ENCODE results near the gene DSCAM. TPM values are rescaled to one million over a fixed set of nuclear protein-coding genes. Genes with fewer than 3 reads are reported as not detected.

DSCAM gene
- polyA plus RNA-seq, 1 donor, result 0.85 TPM

DNA sequence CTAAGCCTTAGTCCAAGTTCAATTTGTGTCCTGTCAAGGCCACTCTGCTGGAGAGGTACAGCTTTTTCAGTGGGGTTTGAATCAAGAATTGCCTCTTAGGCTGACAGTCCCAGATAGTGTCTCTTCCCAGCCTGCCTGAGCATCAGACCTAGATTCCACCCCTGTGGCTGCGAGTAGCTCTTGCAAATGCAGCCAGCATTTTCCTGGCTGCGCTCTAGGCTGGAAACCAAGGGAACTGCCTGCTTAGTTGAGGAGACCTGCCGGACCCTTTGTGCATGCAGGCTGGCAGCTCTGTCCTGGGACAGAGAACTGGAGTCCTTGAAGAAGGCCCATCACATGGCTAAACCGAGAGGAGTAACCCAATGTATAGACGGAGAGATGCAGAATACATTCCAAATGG lies 686.0 kb downstream of the DSCAM start:
- no peaks in the 10 kb centered on the region for H3K9me3 ChIP-seq (ENCODE audit: control insufficient read depth, low read depth, low read length)
- H3K4me3 ChIP-seq (ENCODE audit: low read length), result no peak overlapping the region
- no peak overlapping the region for H3K27ac ChIP-seq (ENCODE audit: low read length)
- no CpG with 5 or more reads among the region's 5 CpGs for WGBS (ENCODE audit: insufficient coverage, low lambda C conversion rate)
- no peaks in the 10 kb centered on the region for H3K4me1 ChIP-seq (ENCODE audit: control insufficient read depth, insufficient read depth, low read length)
- no peaks in the 10 kb centered on the region for H3K27me3 ChIP-seq (ENCODE audit: control insufficient read depth, insufficient read depth, low read length)
- H3K36me3 ChIP-seq (ENCODE audit: control insufficient read depth, insufficient read depth, low read length), result no peaks in the 10 kb centered on the region
- no peak for DNase-seq

DNA sequence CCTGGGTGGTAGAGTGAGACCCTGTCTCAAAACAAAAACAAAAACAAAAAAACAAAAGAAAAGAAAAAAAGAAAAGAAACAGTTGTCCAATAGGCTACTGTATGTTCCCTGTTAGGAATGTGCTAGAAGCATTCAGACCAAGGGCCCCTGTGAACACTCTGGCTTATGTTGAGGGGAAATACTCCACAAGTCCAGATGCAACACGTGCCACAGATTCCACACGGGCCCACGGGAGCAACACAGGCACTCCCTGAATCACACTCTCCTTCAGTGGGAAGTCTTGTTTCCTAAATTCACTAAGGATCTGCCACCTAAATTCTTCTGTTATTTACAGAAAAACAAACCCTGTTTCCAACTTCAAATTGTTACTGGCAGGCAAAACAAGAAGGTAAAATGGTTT lies 688.6 kb downstream of the DSCAM start:
- no CpG with 5 or more reads among the region's 3 CpGs for WGBS (ENCODE audit: insufficient coverage, low lambda C conversion rate)
- Histone ChIP-seq H3K36me3 (ENCODE audit: control insufficient read depth, insufficient read depth, low read length) (no peaks in the 10 kb centered on the region), H3K4me1 (ENCODE audit: control insufficient read depth, insufficient read depth, low read length) (no peaks in the 10 kb centered on the region), H3K9me3 (ENCODE audit: control insufficient read depth, low read depth, low read length) (no peaks in the 10 kb centered on the region), H3K4me3 (ENCODE audit: low read length) (no peak overlapping the region), H3K27me3 (ENCODE audit: control insufficient read depth, insufficient read depth, low read length) (no peaks in the 10 kb centered on the region), H3K27ac (ENCODE audit: low read length) (no peak overlapping the region)
- no peak for DNase-seq

DNA sequence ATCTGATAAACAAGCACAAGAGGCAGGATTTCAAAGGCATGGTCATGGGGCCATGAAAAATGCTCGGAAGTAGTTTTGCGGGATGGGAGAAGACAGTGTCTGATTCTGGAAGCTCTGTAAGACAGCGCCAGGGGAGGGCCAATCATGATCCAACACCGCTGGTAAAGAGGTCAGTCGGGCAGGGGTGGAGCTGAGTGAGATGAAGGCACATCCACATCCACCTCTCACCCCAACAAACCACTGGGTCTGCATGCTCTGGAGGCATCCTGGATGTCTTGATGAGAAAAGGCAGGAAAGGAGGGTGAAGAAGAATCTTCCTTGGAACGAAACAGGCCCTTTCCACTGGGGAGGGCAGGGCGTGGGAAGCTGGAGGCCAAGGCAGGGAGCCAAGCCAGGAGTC lies 691.4 kb downstream of the DSCAM start:
- H3K27ac ChIP-seq (ENCODE audit: low read length), result no peak overlapping the region
- no peaks in the 10 kb centered on the region for H3K27me3 ChIP-seq (ENCODE audit: control insufficient read depth, insufficient read depth, low read length)
- WGBS (ENCODE audit: insufficient coverage, low lambda C conversion rate), result no CpG with 5 or more reads among the region's 7 CpGs
- no peak overlapping the region for H3K4me3 ChIP-seq (ENCODE audit: low read length)
- no peaks in the 10 kb centered on the region for H3K36me3 ChIP-seq (ENCODE audit: control insufficient read depth, insufficient read depth, low read length)
- H3K9me3 ChIP-seq (ENCODE audit: control insufficient read depth, low read depth, low read length), result no peaks in the 10 kb centered on the region
- H3K4me1 ChIP-seq (ENCODE audit: control insufficient read depth, insufficient read depth, low read length), result no peaks in the 10 kb centered on the region
- no peak for DNase-seq

DNA sequence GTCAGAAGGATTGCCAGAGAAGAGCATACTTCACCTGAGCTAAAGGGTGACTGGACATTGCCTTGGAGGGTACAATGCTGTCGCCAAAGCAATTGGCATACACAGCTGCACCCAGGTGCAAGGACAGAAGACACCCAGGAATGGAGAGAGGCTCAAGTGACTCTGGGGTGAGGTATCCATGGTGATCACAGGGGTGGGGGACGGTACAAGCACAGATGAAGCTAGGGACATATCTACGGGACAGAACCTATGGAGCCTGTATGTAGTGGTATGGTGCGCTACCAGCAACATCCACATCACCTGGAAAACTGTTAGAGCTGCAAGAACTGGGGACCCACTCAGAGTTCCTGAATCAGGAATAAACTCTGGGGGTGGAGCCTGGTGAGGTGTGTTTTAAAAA lies 693.6 kb downstream of the DSCAM start:
- Histone ChIP-seq H3K36me3 (ENCODE audit: control insufficient read depth, insufficient read depth, low read length) (no peaks in the 10 kb centered on the region), H3K4me1 (ENCODE audit: control insufficient read depth, insufficient read depth, low read length) (no peaks in the 10 kb centered on the region), H3K9me3 (ENCODE audit: control insufficient read depth, low read depth, low read length) (no peaks in the 10 kb centered on the region), H3K27ac (ENCODE audit: low read length) (no peak overlapping the region), H3K4me3 (ENCODE audit: low read length) (no peak overlapping the region), H3K27me3 (ENCODE audit: control insufficient read depth, insufficient read depth, low read length) (no peaks in the 10 kb centered on the region)
- no peak for DNase-seq
- no CpG with 5 or more reads among the region's 4 CpGs for WGBS (ENCODE audit: insufficient coverage, low lambda C conversion rate)

DNA sequence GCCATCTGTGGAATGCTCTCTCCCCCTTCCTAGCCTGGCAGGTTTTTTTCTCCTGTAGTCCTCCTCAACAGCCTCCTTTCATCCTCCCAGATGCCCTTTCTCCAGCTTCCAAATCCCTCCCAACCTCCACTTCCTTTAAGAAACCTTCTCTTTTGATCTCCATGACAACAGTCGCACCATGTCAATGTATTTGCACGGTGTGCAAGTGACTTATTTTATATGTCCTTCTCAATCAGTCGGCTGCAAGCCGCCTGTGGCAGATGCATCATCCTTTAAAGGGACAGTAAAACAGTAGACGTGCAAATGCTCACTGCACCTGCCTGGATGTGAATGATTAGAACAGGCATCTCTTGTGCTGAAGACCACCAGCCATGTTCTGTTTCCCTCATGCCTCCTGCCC lies 694.5 kb downstream of the DSCAM start:
- no peak for DNase-seq
- Histone ChIP-seq H3K4me1 (ENCODE audit: control insufficient read depth, insufficient read depth, low read length) (no peaks in the 10 kb centered on the region), H3K27ac (ENCODE audit: low read length) (no peak overlapping the region), H3K9me3 (ENCODE audit: control insufficient read depth, low read depth, low read length) (no peaks in the 10 kb centered on the region), H3K27me3 (ENCODE audit: control insufficient read depth, insufficient read depth, low read length) (no peaks in the 10 kb centered on the region), H3K36me3 (ENCODE audit: control insufficient read depth, insufficient read depth, low read length) (no peaks in the 10 kb centered on the region), H3K4me3 (ENCODE audit: low read length) (no peak overlapping the region)
- WGBS (ENCODE audit: insufficient coverage, low lambda C conversion rate), result no CpG with 5 or more reads among the region's 5 CpGs

DNA sequence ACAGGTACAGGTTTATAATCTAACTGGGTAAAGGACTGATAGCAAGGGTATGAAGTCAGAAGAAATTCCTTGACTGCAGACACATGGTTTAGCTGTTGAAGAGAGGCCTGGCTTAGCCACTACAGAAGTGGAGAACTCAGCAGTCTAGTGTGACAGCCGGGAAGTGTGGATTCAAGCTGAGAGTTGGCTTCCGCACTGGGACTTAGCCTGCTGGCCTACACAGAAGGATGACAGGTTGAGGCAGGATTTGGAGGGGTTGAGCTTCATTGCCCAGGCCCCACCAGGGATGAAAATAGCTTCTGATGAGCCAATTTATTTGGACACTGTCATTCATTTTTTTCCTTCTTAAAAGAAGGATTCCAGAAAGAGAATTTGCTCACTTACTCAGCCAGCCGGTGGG lies 695.3 kb downstream of the DSCAM start:
- H3K27ac ChIP-seq (ENCODE audit: low read length), result no peak overlapping the region

DNA sequence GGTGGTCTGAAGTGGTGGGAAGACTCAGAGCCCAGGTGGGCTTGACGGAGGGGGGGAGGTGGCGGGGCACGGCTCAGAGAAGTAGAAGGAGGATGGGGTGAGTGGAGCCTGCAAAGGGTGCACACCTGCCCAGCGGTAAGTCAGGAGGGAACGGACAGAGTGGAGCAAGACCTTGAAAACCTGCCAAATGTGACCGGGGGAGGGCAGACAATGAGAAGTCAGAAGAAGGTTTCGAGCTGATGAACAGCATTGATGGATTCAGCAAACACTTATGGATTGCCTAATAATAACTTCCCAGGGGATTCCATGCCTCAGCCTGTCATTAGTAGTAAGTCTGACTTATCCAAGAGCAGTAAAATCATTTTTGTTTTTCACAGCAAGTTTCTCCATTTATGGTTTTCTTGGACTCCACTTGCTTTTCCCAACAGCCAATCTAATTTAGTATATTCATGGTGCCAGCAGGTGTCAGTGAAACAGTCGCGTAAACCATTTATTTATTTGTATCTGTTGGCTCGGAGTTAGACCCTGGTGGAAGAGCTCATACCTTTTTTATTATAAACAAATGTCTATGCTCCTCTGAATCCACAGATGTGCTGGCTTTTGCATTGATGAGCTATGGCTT lies 700.6 kb downstream of the DSCAM start:
- no peak for DNase-seq
- H3K27me3 ChIP-seq (ENCODE audit: control insufficient read depth, insufficient read depth, low read length), result no peaks in the 10 kb centered on the region
- H3K27ac ChIP-seq (ENCODE audit: low read length), result no peak overlapping the region
- H3K4me1 ChIP-seq (ENCODE audit: control insufficient read depth, insufficient read depth, low read length), result no peaks in the 10 kb centered on the region
- H3K4me3 ChIP-seq (ENCODE audit: low read length), result no peak overlapping the region
- H3K36me3 ChIP-seq (ENCODE audit: control insufficient read depth, insufficient read depth, low read length), result no peaks in the 10 kb centered on the region
- WGBS (ENCODE audit: insufficient coverage, low lambda C conversion rate), result 20% methylated on average over 1 of the region's 10 CpGs
- no peaks in the 10 kb centered on the region for H3K9me3 ChIP-seq (ENCODE audit: control insufficient read depth, low read depth, low read length)

More for the DNA sequence above, 695.3 kb downstream of the DSCAM start:
- no peaks in the 10 kb centered on the region for H3K4me1 ChIP-seq (ENCODE audit: control insufficient read depth, insufficient read depth, low read length)
- no peak overlapping the region for H3K4me3 ChIP-seq (ENCODE audit: low read length)
- DNase-seq, result no peak
- no peaks in the 10 kb centered on the region for H3K9me3 ChIP-seq (ENCODE audit: control insufficient read depth, low read depth, low read length)
- no peaks in the 10 kb centered on the region for H3K36me3 ChIP-seq (ENCODE audit: control insufficient read depth, insufficient read depth, low read length)
- WGBS (ENCODE audit: insufficient coverage, low lambda C conversion rate), result no CpG with 5 or more reads among the region's 3 CpGs
- no peaks in the 10 kb centered on the region for H3K27me3 ChIP-seq (ENCODE audit: control insufficient read depth, insufficient read depth, low read length)

DNA sequence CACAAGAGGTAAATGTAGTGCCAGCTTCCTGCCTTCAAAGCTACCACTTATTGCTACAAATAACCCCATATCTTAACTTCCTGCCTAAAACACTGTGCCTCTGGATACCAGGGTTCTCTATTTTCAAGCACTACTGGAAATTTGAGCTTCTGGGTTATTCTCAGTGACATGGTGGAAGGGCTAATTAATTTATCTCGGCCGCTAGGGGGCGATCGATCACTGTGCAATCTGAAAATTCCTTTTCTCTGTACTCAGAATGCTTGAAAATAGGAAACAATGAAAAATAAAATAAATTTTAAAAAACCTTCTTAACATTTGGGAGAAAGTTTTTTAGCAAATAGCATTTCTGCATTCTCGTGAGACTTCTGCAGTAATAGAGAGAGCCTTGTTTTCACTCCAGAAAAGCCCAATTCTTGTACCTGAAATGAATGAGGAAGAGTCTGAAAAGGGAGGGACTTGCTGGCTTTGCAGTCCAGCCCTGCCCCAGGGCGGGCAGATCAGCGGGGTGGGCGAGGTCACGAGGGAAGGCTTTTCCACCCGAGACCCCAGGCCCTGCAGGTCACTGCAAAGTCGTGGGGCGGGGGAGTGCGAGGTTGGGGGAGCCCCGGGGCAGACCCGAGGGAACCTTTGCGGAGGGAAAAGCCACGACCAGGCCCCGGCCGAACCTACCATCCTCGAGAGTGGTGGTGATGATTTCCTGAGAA lies 703.0 kb downstream of the DSCAM start:
- H3K4me3 ChIP-seq (ENCODE audit: low read length), result no peak overlapping the region
- WGBS (ENCODE audit: insufficient coverage, low lambda C conversion rate), result 0% methylated on average over 5 of the region's 20 CpGs
- H3K4me1 ChIP-seq (ENCODE audit: control insufficient read depth, insufficient read depth, low read length), result no peaks in the 10 kb centered on the region

DNA sequence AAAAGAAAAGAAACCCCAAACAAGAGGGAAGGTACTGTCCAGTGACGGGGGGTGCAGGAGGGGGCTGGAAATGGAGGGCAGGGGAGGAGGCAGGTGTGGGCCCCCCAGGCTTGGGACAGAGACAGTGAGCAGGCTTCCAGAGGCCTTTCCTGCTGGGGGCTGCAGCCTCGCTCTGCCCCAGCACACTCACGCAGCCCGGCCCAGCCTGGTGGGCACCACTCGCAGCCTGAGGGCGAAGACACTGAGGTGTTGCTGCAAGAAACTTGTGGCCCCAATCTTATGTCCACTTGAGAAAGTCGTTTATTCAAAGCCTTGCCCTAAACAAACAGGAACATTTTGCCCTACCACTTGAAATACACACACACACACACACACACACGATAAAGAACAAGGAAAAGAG lies 705.3 kb downstream of the DSCAM start:
- WGBS (ENCODE audit: insufficient coverage, low lambda C conversion rate), result no CpG with 5 or more reads among the region's 8 CpGs
- H3K27ac ChIP-seq (ENCODE audit: low read length), result no peak overlapping the region
- H3K4me3 ChIP-seq (ENCODE audit: low read length), result no peak overlapping the region
- DNase-seq, result no peak
- H3K4me1 ChIP-seq (ENCODE audit: control insufficient read depth, insufficient read depth, low read length), result no peaks in the 10 kb centered on the region
- no peaks in the 10 kb centered on the region for H3K9me3 ChIP-seq (ENCODE audit: control insufficient read depth, low read depth, low read length)
- H3K27me3 ChIP-seq (ENCODE audit: control insufficient read depth, insufficient read depth, low read length), result no peaks in the 10 kb centered on the region
- H3K36me3 ChIP-seq (ENCODE audit: control insufficient read depth, insufficient read depth, low read length), result no peaks in the 10 kb centered on the region

More for the DNA sequence above, 703.0 kb downstream of the DSCAM start:
- H3K36me3 ChIP-seq (ENCODE audit: control insufficient read depth, insufficient read depth, low read length), result no peaks in the 10 kb centered on the region
- DNase-seq, result peak; percentile 11 to 20
- H3K27ac ChIP-seq (ENCODE audit: low read length), result no peak overlapping the region
- H3K27me3 ChIP-seq (ENCODE audit: control insufficient read depth, insufficient read depth, low read length), result no peaks in the 10 kb centered on the region
- no peaks in the 10 kb centered on the region for H3K9me3 ChIP-seq (ENCODE audit: control insufficient read depth, low read depth, low read length)

DNA sequence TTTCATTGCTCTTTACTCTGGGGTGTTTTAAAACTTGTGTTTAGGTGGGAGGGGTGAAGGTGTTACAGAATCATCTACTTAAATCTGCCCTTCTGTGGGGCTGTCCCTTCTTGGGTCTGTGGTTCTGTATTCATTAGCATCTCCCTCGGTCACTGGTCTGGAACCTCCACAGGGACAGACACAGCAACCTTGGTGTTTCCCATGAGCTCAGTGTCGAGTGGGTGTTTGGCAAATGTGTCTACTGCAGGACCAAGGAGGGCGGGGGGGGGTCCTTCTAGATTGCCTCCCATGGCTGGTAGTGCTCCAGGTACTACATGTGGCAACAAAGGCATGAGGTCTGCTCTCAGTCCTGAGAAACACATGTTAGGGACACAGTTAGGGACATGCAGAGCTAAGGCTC lies 706.3 kb downstream of the DSCAM start:
- no CpG with 5 or more reads among the region's 3 CpGs for WGBS (ENCODE audit: insufficient coverage, low lambda C conversion rate)
- H3K36me3 ChIP-seq (ENCODE audit: control insufficient read depth, insufficient read depth, low read length), result no peaks in the 10 kb centered on the region
- no peak for DNase-seq
- no peak overlapping the region for H3K4me3 ChIP-seq (ENCODE audit: low read length)
- no peak overlapping the region for H3K27ac ChIP-seq (ENCODE audit: low read length)
- H3K27me3 ChIP-seq (ENCODE audit: control insufficient read depth, insufficient read depth, low read length), result no peaks in the 10 kb centered on the region
- no peaks in the 10 kb centered on the region for H3K4me1 ChIP-seq (ENCODE audit: control insufficient read depth, insufficient read depth, low read length)
- no peaks in the 10 kb centered on the region for H3K9me3 ChIP-seq (ENCODE audit: control insufficient read depth, low read depth, low read length)

DNA sequence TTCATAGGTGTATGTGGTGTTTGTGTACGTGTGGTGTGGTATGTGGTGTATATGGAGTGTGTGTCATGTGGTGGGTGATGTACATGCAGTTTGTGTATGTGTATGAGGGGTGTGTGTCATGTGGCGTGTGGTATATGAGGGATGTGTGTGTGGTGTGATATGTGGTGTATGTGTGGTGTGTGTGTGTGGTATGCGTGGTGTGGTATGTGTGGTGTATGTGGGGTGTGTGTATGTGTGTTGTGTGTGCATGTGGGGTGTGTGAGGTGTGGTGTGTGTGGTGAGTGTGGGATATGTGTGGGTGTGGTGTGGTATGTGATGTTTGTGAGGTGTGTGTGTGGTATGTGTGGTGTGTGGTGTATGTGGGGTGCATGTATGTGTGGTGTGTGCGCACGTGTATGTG lies 707.3 kb downstream of the DSCAM start:
- no peaks in the 10 kb centered on the region for H3K36me3 ChIP-seq (ENCODE audit: control insufficient read depth, insufficient read depth, low read length)
- WGBS (ENCODE audit: insufficient coverage, low lambda C conversion rate), result no CpG with 5 or more reads among the region's 5 CpGs
- no peak overlapping the region for H3K27ac ChIP-seq (ENCODE audit: low read length)
- H3K27me3 ChIP-seq (ENCODE audit: control insufficient read depth, insufficient read depth, low read length), result no peaks in the 10 kb centered on the region
- H3K4me3 ChIP-seq (ENCODE audit: low read length), result no peak overlapping the region
- no peaks in the 10 kb centered on the region for H3K4me1 ChIP-seq (ENCODE audit: control insufficient read depth, insufficient read depth, low read length)
- H3K9me3 ChIP-seq (ENCODE audit: control insufficient read depth, low read depth, low read length), result no peaks in the 10 kb centered on the region
- no peak for DNase-seq

Measured in large intestine (tissue), 3 donors.